B cell (primary cell): Measurements from ENCODE around the gene CDK11A. TPM values are rescaled to one million over a fixed set of nuclear protein-coding genes. Genes with fewer than 3 reads are reported as not detected.
"Not testable (repeated sequence)": the region's sequence is repeated elsewhere in the genome, so short reads cannot be mapped to it uniquely, and the experiment has no call there.

Experiments used
- ATAC-seq: fragments of 200-7000 bp; cut with Tn5 transposase; one replicate; pipeline ENCODE4 v1.10.0; 2021; ENCODE audit warnings: low read depth, mild to moderate bottlenecking, moderate number of reproducible peaks, moderate library complexity
- CTCF ChIA-PET: fragments of 350-600 bp; sonication (Branson Sonifier 250); formaldehyde crosslinking; loops from one replicate; lab custom pipeline; 2021; ENCODE audit warnings: antibody characterized with exemption, inconsistent platforms; lab: Charles Lee
- POLR2A ChIA-PET: fragments of 350-600 bp; sonication (Branson Sonifier 250); formaldehyde crosslinking; loops from one replicate; lab custom pipeline; 2021; ENCODE audit warnings: antibody characterized with exemption; lab: Charles Lee
- DNase-seq: peaks from one replicate; pipeline ENCODE4 v3.0.0; 2013
- H2AFZ ChIP-seq: 2 replicates; pipeline ENCODE4 v1.6.1; 2012; ENCODE audit warnings: mild to moderate bottlenecking, low read depth, low read length; ENCODE audit not compliant: insufficient read depth, poor library complexity, severe bottlenecking
- H3K27ac ChIP-seq, 2 donors: 1 replicate in 1 of 2; 2 replicates in 1 of 2; pipeline ENCODE4 v1.5.1; 2012 to 2013; ENCODE audit warnings: low read length in 2 of 2, mild to moderate bottlenecking in 2 of 2, moderate library complexity in 1 of 2
- H3K27me3 ChIP-seq, 4 experiments: fragments of 200-600 bp in 1 of 4; sonication (generic) in 1 of 4; replicated peaks in 1 of 4; 1 replicate in 2 of 4; 2 replicates in 2 of 4; pipeline versions ENCODE4 v1.6.1 to v1.7.0; 2013 to 2016; ENCODE audit warnings: low read length in 3 of 4, mild to moderate bottlenecking in 2 of 4, mixed read lengths in 1 of 4, moderate library complexity in 1 of 4; ENCODE audit not compliant: insufficient read depth in 4 of 4, control insufficient read depth in 3 of 4; ENCODE audit errors: control extremely low read depth in 1 of 4
- H3K36me3 ChIP-seq, 2 experiments: replicated peaks in 1 of 2; 1 replicate in 1 of 2; 2 replicates in 1 of 2; pipeline versions ENCODE4 v1.6.1 to v1.7.1; 2013; ENCODE audit warnings: low read length in 1 of 2; ENCODE audit not compliant: insufficient read depth in 2 of 2, control insufficient read depth in 1 of 2; ENCODE audit errors: control extremely low read depth in 1 of 2, extremely low read depth in 1 of 2
- H3K4me1 ChIP-seq, 2 donors: fragments of 200-600 bp in 1 of 2; sonication (generic) in 1 of 2; 1 replicate in 1 of 2; 2 replicates in 1 of 2; pipeline versions ENCODE4 v1.5.1 to v1.6.1; 2013 to 2017; ENCODE audit warnings: low read length in 2 of 2; ENCODE audit not compliant: control insufficient read depth in 2 of 2, insufficient read depth in 2 of 2
- H3K4me2 ChIP-seq: replicated peaks from 2 replicates; pipeline ENCODE3; 2012; ENCODE audit warnings: mild to moderate bottlenecking, low read depth, low read length; ENCODE audit not compliant: poor library complexity, severe bottlenecking
- H3K4me3 ChIP-seq, 5 experiments: fragments of 200-600 bp in 1 of 5; sonication (generic) in 1 of 5; 1 replicate in 3 of 5; 2 replicates in 2 of 5; pipeline versions ENCODE4 v1.5.1 to v1.7.0; 2011 to 2016; ENCODE audit warnings: low read length in 4 of 5, mild to moderate bottlenecking in 4 of 5, low read depth in 2 of 5, control low read depth in 1 of 5, moderate library complexity in 1 of 5; ENCODE audit not compliant: insufficient read depth in 1 of 5; ENCODE audit errors: control extremely low read depth in 1 of 5, extremely low read depth in 1 of 5
- H3K79me2 ChIP-seq: fragments of 200-600 bp; sonication (generic); one replicate; pipeline ENCODE4 v1.6.0; 2016; ENCODE audit warnings: low read length; ENCODE audit not compliant: control insufficient read depth, insufficient read depth
- H3K9ac ChIP-seq: fragments of 200-600 bp; sonication (generic); 2 replicates; pipeline ENCODE4 v1.6.1; 2017; ENCODE audit warnings: mild to moderate bottlenecking, low read length, moderate library complexity
- H3K9me3 ChIP-seq, 3 donors: one replicate each; pipeline versions ENCODE4 v1.6.1 to v1.7.1; 2013; ENCODE audit warnings: low read length in 2 of 3; ENCODE audit not compliant: control insufficient read depth in 2 of 3, insufficient read depth in 1 of 3; ENCODE audit errors: control extremely low read depth in 1 of 3
- H4K20me1 ChIP-seq: 2 replicates; pipeline ENCODE4 v1.6.0; 2012; ENCODE audit warnings: mild to moderate bottlenecking, low read length; ENCODE audit not compliant: insufficient read depth, control insufficient read depth, poor library complexity, severe bottlenecking
- H3K27ac Mint-ChIP-seq: one replicate; pipeline ENCODE4 v1.8.0; 2021; ENCODE audit warnings: mixed read lengths
- H3K27me3 Mint-ChIP-seq: one replicate; pipeline ENCODE4 v1.8.0; 2021; ENCODE audit warnings: mixed read lengths
- H3K4me1 Mint-ChIP-seq: one replicate; pipeline ENCODE4 v1.8.0; 2021; ENCODE audit warnings: mixed read lengths
- H3K4me3 Mint-ChIP-seq: one replicate; pipeline ENCODE4 v1.8.0; 2021; ENCODE audit warnings: mixed read lengths
- H3K9me3 Mint-ChIP-seq: one replicate; pipeline ENCODE4 v1.8.0; 2022; ENCODE audit warnings: mixed read lengths; ENCODE audit not compliant: insufficient read depth
- CTCF ChIP-seq: fragments of 200-600 bp; IDR thresholded peaks from one replicate; pipeline ENCODE4 v1.8.0; 2022; ENCODE audit warnings: antibody characterized with exemption, mild to moderate bottlenecking
- EZH2 ChIP-seq: IDR thresholded peaks from 2 replicates; pipeline ENCODE4 v1.6.1; 2012; ENCODE audit warnings: borderline replicate concordance, low read depth, mild to moderate bottlenecking, moderate library complexity, low read length; ENCODE audit not compliant: insufficient read depth, poor library complexity, severe bottlenecking
- WGBS: methylation state at CpG from one replicate; pipeline ENCODE4 v1.1.5; 2013; ENCODE audit warnings: missing lambda C conversion rate; ENCODE audit not compliant: insufficient coverage; 5-methylcytosine and 5-hydroxymethylcytosine counted together
- intact Hi-C: fragments of 100-400 bp; cut with micrococcal nuclease; formaldehyde crosslinking; loops from one replicate; pipeline ENCODE4 v1.10.0; 2022
- polyA plus RNA-seq: library from polyadenylated mRNA; depleted of rRNA; stranded (reverse); fragments of >200 nt; gene quantifications from 2 replicates; pipeline ENCODE4 v1.2.3, GENCODE V29; 2012
- total RNA-seq, 2 donors: library from RNA; stranded (reverse); fragments of 120-200 nt in 1 of 2; gene quantifications; 1 replicate in 1 of 2; 2 replicates in 1 of 2; pipeline versions ENCODE4 v1.2.3 to v1.2.4, GENCODE V29; 2013 to 2022

Gene CDK11A
- total and polyA plus RNA-seq, 2 donors (not counting 1 experiment from before 2014, with no cell fraction given) = 82.1 to 138 TPM

- no peaks in the 10 kb centered on the region for H3K27me3 Mint-ChIP-seq
- H3K9me3 Mint-ChIP-seq = no peaks in the 10 kb centered on the region
- POLR2A ChIA-PET = interaction anchor here (0.7 to 1.3 kb wide), 4 partner anchors 59 to 529 kb away, joined by 4 to 5 read pairs (median 4); partner anchors contain the start of gene MIB2
- ATAC-seq = peak; percentile 75
- peaks cover 29% of the 10 kb centered on the region for H3K4me1 Mint-ChIP-seq
- Histone ChIP-seq H3K36me3 (peaks cover 0 to 12% of the 10 kb centered on the region in 2 experiments), H2AFZ (peak overlapping the region; percentile 43), H3K4me1 (peaks cover 9 to 22% of the 10 kb centered on the region in 2 donors), H3K4me3 (peak overlapping the region in 4 of 5 experiments; percentile 35 to 56 (median 47)), H3K27me3 (no peaks in the 10 kb centered on the region), H3K79me2 (peaks cover 30% of the 10 kb centered on the region), H3K4me2 (peak overlapping the region; percentile 70), H3K27ac (peak overlapping the region; percentile 74 to 76), H3K9ac (peak overlapping the region; percentile 47), H3K9me3 (no peaks in the 10 kb centered on the region), H4K20me1 (peaks cover 28% of the 10 kb centered on the region)
- intact Hi-C loops = loop anchor here (2.0 to 5.0 kb wide), 2 partner anchors 101 to 106 kb away; partner anchors contain the start of genes NADK and SSU72
- H3K27ac Mint-ChIP-seq = peak overlapping the region; percentile 98
- TF ChIP-seq EZH2 (no peak), CTCF (no peak)
- CTCF ChIA-PET = interaction anchor here (0.9 to 1.3 kb wide), 5 partner anchors 9 to 231 kb away, joined by 3 to 4 read pairs (median 3); no protein-coding TSS in a partner anchor
- DNase-seq = peak; percentile 87
- peak overlapping the region; percentile 86 for H3K4me3 Mint-ChIP-seq
- WGBS = 3% methylated on average over 30 of the region's 39 CpGs
Measured at GRCh38 chr1:1677718-1678580, 46.2 kb downstream of the CDK11A start.

- H3K27me3 ChIP-seq, DNase-seq, ATAC-seq, H3K4me2 ChIP-seq, H3K27me3 Mint-ChIP-seq, H3K27ac Mint-ChIP-seq, POLR2A ChIA-PET, H3K27ac ChIP-seq, H3K9me3 ChIP-seq, H3K9me3 Mint-ChIP-seq, H3K4me3 Mint-ChIP-seq, CTCF ChIA-PET, H3K9ac ChIP-seq, H2AFZ ChIP-seq, H3K4me3 ChIP-seq: not testable (repeated sequence)
- intact Hi-C loops = loop anchor here (5.0 kb wide), 1 partner anchor 104 kb away; the partner anchor contains the start of gene SSU72
- Histone ChIP-seq H3K36me3 (peaks cover under 1 to 18% of the 10 kb centered on the region in 2 experiments), H3K79me2 (peaks cover 23% of the 10 kb centered on the region), H4K20me1 (peaks cover 14% of the 10 kb centered on the region), H3K4me1 (peaks cover 9 to 22% of the 10 kb centered on the region in 2 donors)
- no CpG with 5 or more reads among the region's 21 CpGs for WGBS
- peaks cover 26% of the 10 kb centered on the region for H3K4me1 Mint-ChIP-seq
Measured at GRCh38 chr1:1676087-1676486, 48.1 kb downstream of the CDK11A start.

- H3K9ac ChIP-seq, ATAC-seq, H3K4me2 ChIP-seq, H3K4me3 ChIP-seq, H3K9me3 Mint-ChIP-seq, H3K27me3 Mint-ChIP-seq, H3K27ac Mint-ChIP-seq, CTCF ChIA-PET, H3K27ac ChIP-seq, POLR2A ChIA-PET, H3K9me3 ChIP-seq, DNase-seq, H3K27me3 ChIP-seq, H3K4me3 Mint-ChIP-seq, H2AFZ ChIP-seq: not testable (repeated sequence)
- intact Hi-C loops = loop anchor here (5.0 kb wide), 1 partner anchor 103 kb away; the partner anchor contains the start of gene SSU72
- 86% methylated on average over 1 of the region's 18 CpGs for WGBS
- peaks cover 26% of the 10 kb centered on the region for H3K4me1 Mint-ChIP-seq
- Histone ChIP-seq H4K20me1 (peaks cover 14% of the 10 kb centered on the region), H3K36me3 (peaks cover 1 to 20% of the 10 kb centered on the region in 2 experiments), H3K4me1 (peaks cover 9 to 22% of the 10 kb centered on the region in 2 donors), H3K79me2 (peaks cover 18% of the 10 kb centered on the region)
Measured at GRCh38 chr1:1675218-1675617, 48.9 kb downstream of the CDK11A start.
